Activated CD4-positive, alpha-beta T cell treated with anti-CD3 and anti-CD28 coated beads, Interleukin-2, amount 10 ng/mL, durations not matched to agents 7 days and 5 days (primary cell): ENCODE data around the gene FAT1. TPM values are rescaled to one million over a fixed set of nuclear protein-coding genes. Genes with fewer than 3 reads are reported as not detected.
"Not testable (repeated sequence)": the region's sequence is repeated elsewhere in the genome, so short reads cannot be mapped to it uniquely, and the experiment has no call there.

Experiments
- CTCF ChIA-PET: fragments of 350-600 bp; sonication (Branson Sonifier 250); formaldehyde crosslinking; loops from one replicate; lab custom pipeline; 2021; ENCODE audit warnings: antibody characterized with exemption; lab: Charles Lee
- POLR2A ChIA-PET: fragments of 350-600 bp; sonication (Branson Sonifier 250); formaldehyde crosslinking; loops from one replicate; lab custom pipeline; 2021; ENCODE audit warnings: antibody characterized with exemption; lab: Charles Lee
- DNase-seq: peaks from one replicate; pipeline ENCODE4 v3.0.0-alpha.2; 2020
- H3K27ac Mint-ChIP-seq: one replicate; pipeline ENCODE4 v1.8.0; 2021; ENCODE audit warnings: mild to moderate bottlenecking, moderate library complexity, mixed read lengths
- H3K27me3 Mint-ChIP-seq: one replicate; pipeline ENCODE4 v1.8.0; 2021; ENCODE audit warnings: mixed read lengths
- H3K36me3 Mint-ChIP-seq: one replicate; pipeline ENCODE4 v1.8.0; 2021; ENCODE audit warnings: low read depth, mixed read lengths
- H3K4me1 Mint-ChIP-seq: one replicate; pipeline ENCODE4 v1.8.0; 2021; ENCODE audit warnings: mixed read lengths
- H3K4me3 Mint-ChIP-seq: one replicate; pipeline ENCODE4 v1.8.0; 2021; ENCODE audit warnings: mild to moderate bottlenecking, moderate library complexity, mixed read lengths
- H3K9me3 Mint-ChIP-seq: one replicate; pipeline ENCODE4 v1.8.0; 2021; ENCODE audit warnings: mixed read lengths
- total RNA-seq, 2 experiments: library from RNA; stranded (reverse); gene quantifications; one replicate each; pipeline ENCODE4 v1.2.3, GENCODE V29; 2021

The FAT1 gene
- total RNA-seq, 2 experiments from 2014 or later = 0.27 to 0.30 TPM

DNA sequence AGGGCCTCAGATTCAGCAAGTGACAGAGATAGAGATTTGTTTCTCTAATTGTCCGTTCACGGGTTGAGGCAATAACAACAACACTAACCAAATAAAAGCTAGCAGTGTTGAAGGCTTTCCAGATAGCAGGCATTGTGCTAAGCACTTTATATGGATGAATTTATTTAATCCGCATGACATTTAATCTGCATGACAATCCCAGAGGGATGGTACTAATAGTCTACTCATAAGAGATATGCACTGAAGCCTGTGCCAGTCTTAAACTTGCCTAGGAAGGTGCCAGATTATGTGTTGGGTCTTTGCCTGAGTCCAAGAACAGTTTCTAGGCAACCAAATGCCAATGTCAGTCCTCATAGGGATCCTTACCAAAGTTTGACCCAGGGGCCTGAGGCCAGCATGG, 37.7 kb upstream of the FAT1 start:
- no peak overlapping the region for H3K27ac Mint-ChIP-seq
- H3K36me3 Mint-ChIP-seq = no peaks in the 10 kb centered on the region
- no peaks in the 10 kb centered on the region for H3K27me3 Mint-ChIP-seq
- DNase-seq = no peak
- ChIA-PET POLR2A (no interaction called here), CTCF (no interaction called here)
- no peak overlapping the region for H3K4me3 Mint-ChIP-seq
- peaks cover 14% of the 10 kb centered on the region for H3K9me3 Mint-ChIP-seq
- no peaks in the 10 kb centered on the region for H3K4me1 Mint-ChIP-seq

DNA sequence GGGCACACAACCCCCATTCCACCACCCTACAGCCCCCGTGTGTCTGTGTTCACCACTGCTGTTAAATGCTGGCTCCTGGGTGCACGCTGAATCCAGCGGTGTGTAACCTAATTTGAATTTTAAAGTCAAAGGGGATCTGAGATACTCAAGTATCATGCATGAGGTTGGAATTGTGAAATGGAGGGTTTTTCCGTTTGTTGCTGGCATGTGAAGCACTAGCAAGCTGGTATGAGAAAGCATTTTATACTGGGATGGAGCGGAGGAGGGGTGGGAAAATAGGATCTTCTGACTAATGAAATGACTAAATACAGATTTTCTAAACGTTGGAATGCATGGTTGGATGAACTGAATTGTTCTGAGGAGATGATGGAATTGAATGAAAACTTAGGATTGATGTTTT, 36.9 kb upstream of the FAT1 start:
- Mint-ChIP-seq H3K36me3 (no peaks in the 10 kb centered on the region), H3K27ac (no peak overlapping the region), H3K4me1 (no peaks in the 10 kb centered on the region), H3K9me3 (peaks cover 17% of the 10 kb centered on the region), H3K4me3 (no peak overlapping the region), H3K27me3 (no peaks in the 10 kb centered on the region)
- no peak for DNase-seq
- POLR2A ChIA-PET = no interaction called here
- CTCF ChIA-PET = no interaction called here

DNA sequence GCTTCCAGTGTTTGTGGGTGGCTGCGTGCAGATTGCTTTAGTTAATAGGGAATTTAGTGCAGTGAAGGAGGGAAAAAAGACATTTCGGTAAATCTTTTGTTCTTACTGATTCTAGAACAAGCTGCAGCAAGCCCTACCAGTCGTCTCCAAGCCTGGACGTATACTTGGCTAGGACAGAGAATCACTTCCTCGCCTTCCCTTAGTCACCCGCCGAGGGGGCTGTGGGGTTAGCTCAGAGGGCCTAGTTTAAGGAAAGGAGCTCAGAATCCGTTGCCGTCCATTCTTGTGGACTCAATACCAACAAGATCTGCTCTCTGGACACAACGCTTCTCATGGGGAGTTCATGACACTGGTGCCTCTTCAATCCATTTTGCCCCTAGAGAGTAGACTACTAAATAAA, 36.3 kb upstream of the FAT1 start:
- ChIA-PET POLR2A (no interaction called here), CTCF (interaction anchor here (0.6 kb wide), 1 partner anchor 37 kb away, joined by 3 read pairs; no protein-coding TSS in a partner anchor)
- DNase-seq = no peak
- H3K27me3 Mint-ChIP-seq = no peaks in the 10 kb centered on the region
- H3K9me3 Mint-ChIP-seq = peaks cover 17% of the 10 kb centered on the region
- no peaks in the 10 kb centered on the region for H3K36me3 Mint-ChIP-seq
- no peak overlapping the region for H3K4me3 Mint-ChIP-seq
- no peaks in the 10 kb centered on the region for H3K4me1 Mint-ChIP-seq
- H3K27ac Mint-ChIP-seq = no peak overlapping the region

GRCh38 chr4:186758929-186759682, 35.5 kb upstream of the FAT1 start:
- Mint-ChIP-seq H3K27ac (no peak overlapping the region), H3K36me3 (no peaks in the 10 kb centered on the region), H3K4me1 (no peaks in the 10 kb centered on the region), H3K27me3 (no peaks in the 10 kb centered on the region), H3K4me3 (no peak overlapping the region), H3K9me3 (peaks cover 17% of the 10 kb centered on the region)
- no peak for DNase-seq
- POLR2A ChIA-PET = no interaction called here
- CTCF ChIA-PET = no interaction called here

GRCh38 chr4:186757696-186758355, 34.2 kb upstream of the FAT1 start:
- CTCF ChIA-PET = no interaction called here
- Mint-ChIP-seq H3K4me1 (no peaks in the 10 kb centered on the region), H3K4me3 (no peak overlapping the region)

GRCh38 chr4:186756550-186756949, 32.9 kb upstream of the FAT1 start:
- H3K27ac Mint-ChIP-seq, H3K4me3 Mint-ChIP-seq, H3K27me3 Mint-ChIP-seq, H3K4me1 Mint-ChIP-seq, POLR2A ChIA-PET, CTCF ChIA-PET, H3K36me3 Mint-ChIP-seq, DNase-seq: not testable (repeated sequence)
- peaks cover 17% of the 10 kb centered on the region for H3K9me3 Mint-ChIP-seq

More at GRCh38 chr4:186757696-186758355, 34.2 kb upstream of the FAT1 start:
- POLR2A ChIA-PET = no interaction called here
- Mint-ChIP-seq H3K9me3 (peaks cover 17% of the 10 kb centered on the region), H3K36me3 (no peaks in the 10 kb centered on the region), H3K27me3 (no peaks in the 10 kb centered on the region), H3K27ac (no peak overlapping the region)
- no peak for DNase-seq

DNA sequence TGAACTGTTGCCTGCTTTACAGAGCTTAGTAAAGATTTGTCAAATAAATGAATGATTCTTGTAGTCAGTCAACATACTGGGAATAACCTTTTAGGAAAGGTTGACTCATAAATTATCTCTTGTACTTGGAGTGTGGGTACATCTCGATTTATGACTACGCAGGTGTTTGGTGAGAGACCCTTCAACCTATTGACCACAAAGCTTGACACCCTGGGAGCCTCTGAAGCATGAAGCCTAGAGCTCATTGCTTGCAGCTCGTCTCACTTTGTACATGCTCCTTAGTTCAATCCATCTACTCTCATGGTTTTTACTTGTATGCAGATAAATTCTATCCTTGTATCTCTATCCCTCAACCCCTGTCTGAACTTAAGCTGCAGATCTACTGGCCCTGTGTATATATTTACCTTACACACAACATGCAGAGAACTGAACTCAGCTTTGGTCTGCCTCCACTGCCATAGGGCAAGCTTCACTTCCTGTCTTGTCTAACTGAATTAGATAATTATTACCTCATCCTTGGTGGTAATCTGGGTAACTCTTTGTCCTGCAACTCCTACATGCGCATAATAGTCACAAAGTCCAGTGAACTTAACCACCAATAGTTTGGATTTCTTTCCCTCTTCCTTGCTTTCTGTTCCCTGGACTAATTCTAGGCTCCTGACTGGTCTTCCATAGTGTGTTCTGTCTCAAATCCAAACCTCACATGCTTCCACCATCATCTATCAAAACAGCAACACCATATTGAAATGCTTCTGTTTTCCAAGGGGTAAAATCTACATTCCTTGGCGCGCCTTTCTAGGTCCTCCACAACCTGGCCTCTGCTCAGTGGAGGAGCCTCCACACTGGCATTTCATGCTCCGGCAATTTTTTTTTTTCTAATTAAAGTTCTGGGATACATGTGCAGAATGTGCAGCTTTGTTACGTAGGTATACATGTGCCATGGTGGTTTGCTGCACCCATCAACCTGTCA, 32.2 kb upstream of the FAT1 start:
- Mint-ChIP-seq H3K9me3 (peaks cover 17% of the 10 kb centered on the region), H3K27me3 (no peaks in the 10 kb centered on the region), H3K4me3 (no peak overlapping the region), H3K4me1 (no peaks in the 10 kb centered on the region), H3K27ac (no peak overlapping the region), H3K36me3 (no peaks in the 10 kb centered on the region)
- CTCF ChIA-PET = no interaction called here
- DNase-seq = no peak
- POLR2A ChIA-PET = no interaction called here

GRCh38 chr4:186754976-186755375, 31.3 kb upstream of the FAT1 start:
- Mint-ChIP-seq H3K27ac (no peak overlapping the region), H3K4me1 (no peaks in the 10 kb centered on the region), H3K4me3 (no peak overlapping the region), H3K9me3 (peaks cover 17% of the 10 kb centered on the region), H3K36me3 (no peaks in the 10 kb centered on the region), H3K27me3 (no peaks in the 10 kb centered on the region)
- ChIA-PET POLR2A (no interaction called here), CTCF (no interaction called here)
- DNase-seq = no peak

GRCh38 chr4:186752325-186752724, 28.7 kb upstream of the FAT1 start:
- ChIA-PET CTCF (interaction anchor here (0.5 kb wide), 1 partner anchor 1101 kb away, joined by 3 read pairs; no protein-coding TSS in a partner anchor), POLR2A (no interaction called here)
- H3K27me3 Mint-ChIP-seq = no peaks in the 10 kb centered on the region
- H3K9me3 Mint-ChIP-seq = peaks cover 10% of the 10 kb centered on the region
- no peaks in the 10 kb centered on the region for H3K36me3 Mint-ChIP-seq
- no peaks in the 10 kb centered on the region for H3K4me1 Mint-ChIP-seq
- H3K4me3 Mint-ChIP-seq = no peak overlapping the region
- H3K27ac Mint-ChIP-seq = no peak overlapping the region
- DNase-seq = no peak

DNA sequence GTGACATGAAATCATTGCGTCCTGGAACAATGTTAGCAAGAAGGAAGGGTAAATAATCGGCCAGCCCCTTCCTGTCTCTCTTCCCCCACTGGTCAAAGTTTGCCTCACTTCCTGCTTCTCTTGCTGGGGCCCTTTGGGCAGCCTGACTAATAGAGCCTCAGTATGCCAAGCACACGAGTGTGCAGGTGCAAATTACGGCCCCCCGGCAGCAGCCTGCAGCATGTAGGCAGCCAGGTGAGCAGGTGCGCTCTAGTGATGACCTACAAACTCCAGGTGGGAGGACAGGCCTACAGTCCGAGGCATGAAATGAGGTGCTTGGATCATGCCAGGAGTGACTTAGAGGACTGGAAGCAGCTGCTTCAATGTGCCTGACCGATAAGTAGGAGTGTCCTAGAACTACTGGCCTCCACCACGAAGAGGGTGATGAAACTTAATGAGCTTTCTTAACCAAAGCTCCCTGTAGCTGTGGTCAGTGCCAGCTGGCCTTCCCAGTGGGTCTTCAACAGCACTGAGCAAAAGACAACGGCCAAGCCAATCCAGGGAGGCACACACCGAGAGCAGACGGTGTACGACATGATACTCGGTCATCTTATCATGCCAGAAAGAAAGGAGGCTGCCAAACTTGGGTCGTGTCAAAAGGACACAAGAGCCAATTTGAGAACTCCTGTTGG, 26.1 kb upstream of the FAT1 start:
- H3K27ac Mint-ChIP-seq = no peak overlapping the region
- H3K36me3 Mint-ChIP-seq = no peaks in the 10 kb centered on the region
- H3K4me1 Mint-ChIP-seq = no peaks in the 10 kb centered on the region
- H3K4me3 Mint-ChIP-seq = no peak overlapping the region
- ChIA-PET POLR2A (no interaction called here), CTCF (no interaction called here)
- H3K27me3 Mint-ChIP-seq = no peaks in the 10 kb centered on the region
- DNase-seq = no peak
- no peaks in the 10 kb centered on the region for H3K9me3 Mint-ChIP-seq

DNA sequence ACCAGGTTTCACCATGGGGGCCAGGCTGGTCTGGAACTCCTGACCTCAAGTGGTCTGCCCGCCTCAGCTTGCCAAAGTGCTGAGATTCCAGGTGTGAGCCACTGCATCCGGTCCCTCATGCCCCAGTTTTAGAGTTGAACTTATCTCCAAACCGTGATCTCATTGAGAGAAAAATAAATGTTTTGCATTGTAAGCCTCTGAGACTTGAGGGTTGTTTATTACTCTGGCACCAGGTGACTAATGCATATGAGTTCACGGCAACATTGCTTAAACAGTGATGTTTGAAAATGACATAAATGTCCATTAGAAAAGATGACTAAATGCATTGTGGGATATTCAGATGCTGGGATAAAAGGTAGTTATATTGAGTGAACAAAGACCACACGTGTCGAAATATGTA, 22.9 kb upstream of the FAT1 start:
- no peaks in the 10 kb centered on the region for H3K4me1 Mint-ChIP-seq
- CTCF ChIA-PET = no interaction called here
- no peak overlapping the region for H3K27ac Mint-ChIP-seq
- no peak for DNase-seq
- H3K36me3 Mint-ChIP-seq = no peaks in the 10 kb centered on the region
- no peaks in the 10 kb centered on the region for H3K27me3 Mint-ChIP-seq
- H3K4me3 Mint-ChIP-seq = no peak overlapping the region
- POLR2A ChIA-PET = no interaction called here
- no peaks in the 10 kb centered on the region for H3K9me3 Mint-ChIP-seq

DNA sequence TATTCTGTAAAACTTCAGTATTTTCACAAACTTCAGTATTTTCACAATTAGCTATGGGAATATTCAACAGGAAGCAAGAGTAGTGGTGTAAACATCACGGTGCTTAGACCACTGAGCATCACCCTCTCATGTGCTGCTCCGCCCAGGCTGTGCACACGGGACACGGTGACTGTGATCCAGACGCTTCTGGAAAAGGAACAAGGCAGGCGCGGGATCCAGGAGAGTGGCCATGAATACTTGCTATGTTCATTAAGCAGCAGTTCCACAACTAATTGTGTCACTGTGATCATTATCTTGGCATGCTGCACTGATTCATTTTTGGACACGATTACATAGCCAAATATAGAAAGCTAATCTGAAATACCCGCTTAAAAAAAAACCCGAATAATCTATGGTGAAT, 19.6 kb upstream of the FAT1 start:
- Mint-ChIP-seq H3K4me3 (no peak overlapping the region), H3K27me3 (no peaks in the 10 kb centered on the region), H3K4me1 (no peaks in the 10 kb centered on the region), H3K9me3 (peaks cover 2% of the 10 kb centered on the region), H3K27ac (no peak overlapping the region), H3K36me3 (no peaks in the 10 kb centered on the region)
- ChIA-PET CTCF (no interaction called here), POLR2A (no interaction called here)
- DNase-seq = no peak
